GM12892 (cell line): ENCODE measurements around the gene NDUFS5.
"Not testable (repeated sequence)": the region's sequence is repeated elsewhere in the genome, so short reads cannot be mapped to it uniquely, and the experiment has no call there.

Experiments used
- DNase-seq: peaks from one replicate; pipeline ENCODE4 v3.0.0; 2011; ENCODE audit not compliant: insufficient read length
- FAIRE-seq: peaks from 2 replicates; lab custom pipeline; 2011; peaks lifted over from hg19 to GRCh38; lab: Jason Lieb, UNC
- POLR2A ChIP-seq: IDR thresholded peaks from 2 replicates; pipeline ENCODE4 v1.6.1; 2011; ENCODE audit warnings: low read depth, low read length, control low read depth
- POLR2AphosphoS5 ChIP-seq: IDR thresholded peaks from 2 replicates; pipeline ENCODE4 v1.6.1; 2011; ENCODE audit warnings: low read depth, low read length, control low read depth
- TAF1 ChIP-seq: IDR thresholded peaks from 2 replicates; pipeline ENCODE4 v1.6.1; 2011; ENCODE audit warnings: low read depth, mild to moderate bottlenecking, control low read depth, low read length, borderline replicate concordance

Gene NDUFS5

GRCh38 chr1:39023140-39023539 is 3.0 kb upstream of the NDUFS5 start:
- DNase-seq (no peak), FAIRE-seq (no peak)
- TF ChIP-seq TAF1 = no peak
- TF ChIP-seq POLR2A = no peak
- no peak for TF ChIP-seq POLR2AphosphoS5

- FAIRE-seq = no peak
Measured at GRCh38 chr1:39026866-39027507, 837 bp downstream of the NDUFS5 start.

GRCh38 chr1:39034114-39034654 is 8.0 kb downstream of the NDUFS5 start:
- FAIRE-seq = no peak
- TF ChIP-seq POLR2A (no peak), TAF1 (no peak), POLR2AphosphoS5 (no peak)
- no peak for DNase-seq

More at GRCh38 chr1:39026866-39027507, 837 bp downstream of the NDUFS5 start:
- DNase-seq = no peak
- no peak for TF ChIP-seq TAF1
- no peak for TF ChIP-seq POLR2AphosphoS5

GRCh38 chr1:39036678-39037077 is 10.5 kb downstream of the NDUFS5 start:
- DNase-seq (no peak), FAIRE-seq (no peak)
- TF ChIP-seq POLR2A = no peak
- TF ChIP-seq TAF1 = no peak
- TF ChIP-seq POLR2AphosphoS5 = no peak

- no peak for TF ChIP-seq TAF1
- no peak for TF ChIP-seq POLR2AphosphoS5
- no peak for FAIRE-seq
Measured at GRCh38 chr1:39043513-39043912, 17.4 kb downstream of the NDUFS5 start.

GRCh38 chr1:39044762-39045161 is 18.6 kb downstream of the NDUFS5 start:
- DNase-seq (no peak), FAIRE-seq (no peak)
- TF ChIP-seq TAF1 = no peak
- no peak for TF ChIP-seq POLR2A
- no peak for TF ChIP-seq POLR2AphosphoS5

More at GRCh38 chr1:39043513-39043912, 17.4 kb downstream of the NDUFS5 start:
- DNase-seq = no peak

- DNase-seq (no peak), FAIRE-seq (no peak)
- TF ChIP-seq TAF1 = no peak
Measured at GRCh38 chr1:39045231-39045630, 19.1 kb downstream of the NDUFS5 start.

GRCh38 chr1:39046613-39047210 is 20.6 kb downstream of the NDUFS5 start:
- DNase-seq = no peak
- no peak for TF ChIP-seq TAF1
- TF ChIP-seq POLR2A = no peak
- no peak for TF ChIP-seq POLR2AphosphoS5
- no peak for FAIRE-seq

- no peak for DNase-seq
- no peak for FAIRE-seq
- TF ChIP-seq POLR2A = no peak
- no peak for TF ChIP-seq POLR2AphosphoS5
- no peak for TF ChIP-seq TAF1
Measured at GRCh38 chr1:39047374-39048229, 21.5 kb downstream of the NDUFS5 start.

- FAIRE-seq (no peak), DNase-seq (no peak)
- TF ChIP-seq TAF1 (no peak), POLR2AphosphoS5 (no peak), POLR2A (no peak)
Measured at GRCh38 chr1:39048745-39049370, 22.7 kb downstream of the NDUFS5 start.

- no peak for TF ChIP-seq TAF1
- TF ChIP-seq POLR2AphosphoS5 = no peak
- TF ChIP-seq POLR2A = no peak
- DNase-seq (no peak), FAIRE-seq (no peak)
Measured at GRCh38 chr1:39050001-39050400, 23.9 kb downstream of the NDUFS5 start.

GRCh38 chr1:39051193-39051850 is 25.2 kb downstream of the NDUFS5 start:
- DNase-seq, FAIRE-seq: not testable (repeated sequence)
